ENCODE data around the gene VPS52.

GRCh38 chr6:33317419-33317668, 45.7 kb upstream of the VPS52 start:
- TF ChIP-seq, protein P1, sequence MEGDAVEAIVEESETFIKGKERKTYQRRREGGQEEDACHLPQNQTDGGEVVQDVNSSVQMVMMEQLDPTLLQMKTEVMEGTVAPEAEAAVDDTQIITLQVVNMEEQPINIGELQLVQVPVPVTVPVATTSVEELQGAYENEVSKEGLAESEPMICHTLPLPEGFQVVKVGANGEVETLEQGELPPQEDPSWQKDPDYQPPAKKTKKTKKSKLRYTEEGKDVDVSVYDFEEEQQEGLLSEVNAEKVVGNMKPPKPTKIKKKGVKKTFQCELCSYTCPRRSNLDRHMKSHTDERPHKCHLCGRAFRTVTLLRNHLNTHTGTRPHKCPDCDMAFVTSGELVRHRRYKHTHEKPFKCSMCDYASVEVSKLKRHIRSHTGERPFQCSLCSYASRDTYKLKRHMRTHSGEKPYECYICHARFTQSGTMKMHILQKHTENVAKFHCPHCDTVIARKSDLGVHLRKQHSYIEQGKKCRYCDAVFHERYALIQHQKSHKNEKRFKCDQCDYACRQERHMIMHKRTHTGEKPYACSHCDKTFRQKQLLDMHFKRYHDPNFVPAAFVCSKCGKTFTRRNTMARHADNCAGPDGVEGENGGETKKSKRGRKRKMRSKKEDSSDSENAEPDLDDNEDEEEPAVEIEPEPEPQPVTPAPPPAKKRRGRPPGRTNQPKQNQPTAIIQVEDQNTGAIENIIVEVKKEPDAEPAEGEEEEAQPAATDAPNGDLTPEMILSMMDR (IDR thresholded peaks at IDR 0.05) = no peak
- no peak for TF ChIP-seq POLR2A (IDR thresholded peaks at IDR 0.05)
- no peak for TF ChIP-seq POLR2AphosphoS5 (IDR thresholded peaks at IDR 0.05)
- no peak for TF ChIP-seq EP300 (IDR thresholded peaks at IDR 0.05)
